ENCODE data around the gene ZNF620. TPM values are rescaled to one million over a fixed set of nuclear protein-coding genes. Genes with fewer than 3 reads are reported as not detected.
"Not testable (repeated sequence)": the region's sequence is repeated elsewhere in the genome, so short reads cannot be mapped to it uniquely, and the experiment has no call there.

The ZNF620 gene
- 8.6 TPM for polyA plus RNA-seq (2013, experiment 1 of 2)
- polyA plus RNA-seq (2013, experiment 2 of 2), result 8.9 TPM

DNA sequence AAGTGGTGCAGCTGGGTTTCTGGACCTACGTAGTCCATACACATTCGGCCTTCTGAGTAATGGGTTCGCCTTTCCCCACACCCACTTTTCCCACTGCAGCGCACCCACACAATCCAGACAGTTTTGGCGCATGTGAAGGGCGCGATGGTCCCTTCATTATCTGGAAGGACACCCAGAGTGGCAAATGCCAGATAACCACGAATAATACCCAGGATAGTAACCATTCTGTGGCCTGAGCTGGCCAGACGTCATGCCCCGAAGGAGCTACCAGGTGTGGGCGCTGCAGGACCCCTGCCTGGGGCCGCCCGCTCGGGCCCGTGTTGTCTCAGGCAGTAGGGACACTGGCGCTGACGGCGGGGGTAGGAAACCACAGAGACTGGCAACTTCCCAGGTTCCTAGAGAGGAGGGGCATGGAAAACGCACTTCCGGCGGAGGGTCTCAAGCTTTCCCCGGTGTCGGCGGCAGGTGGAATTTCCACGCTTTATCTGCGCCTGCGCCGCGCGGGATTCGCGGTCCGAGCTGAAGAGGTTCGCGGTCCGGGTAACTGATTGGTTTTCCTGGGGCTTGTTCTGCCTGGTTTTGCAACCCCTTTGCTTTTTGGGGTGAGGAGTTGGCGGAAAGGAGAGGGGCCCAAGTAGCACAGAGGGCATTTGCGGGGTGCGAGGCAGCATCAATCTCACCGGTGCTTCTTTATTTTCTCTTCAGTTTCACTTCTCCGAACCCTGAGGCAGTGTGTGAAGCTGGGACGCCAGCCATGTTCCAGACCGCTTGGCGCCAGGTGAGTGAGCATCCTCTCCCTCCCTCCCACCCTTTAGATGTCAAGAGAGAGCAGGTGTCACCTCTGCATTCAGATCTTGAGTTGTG is at the start of gene ZNF620:
ZNF620 (plus strand) TSS at position 441 of the 864 bp plus-strand sequence; CDS start at position 755, 314 bp downstream.
- H3K18ac ChIP-seq (ENCODE audit: low read length), result peak within 1 kb of the TSS; percentile 72
- H4K8ac ChIP-seq (ENCODE audit: low read depth, low read length), result no peak within 1 kb of the TSS
- H2BK120ac ChIP-seq (ENCODE audit: low read depth, low read length), result no peak within 1 kb of the TSS
- H3K4me1 ChIP-seq (ENCODE audit: control insufficient read depth, low read depth, low read length), result no peaks in the 10 kb centered on the region
- WGBS (ENCODE audit: extremely low coverage, insufficient coverage, low lambda C conversion rate), result no CpG with 5 or more reads among the region's 44 CpGs
- peak within 1 kb of the TSS; percentile 93 for H3K4me3 ChIP-seq (ENCODE audit: low read length)
- peak within 1 kb of the TSS; percentile 45 for H3K27ac ChIP-seq (ENCODE audit: low read depth, low read length)
- peak within 1 kb of the TSS; percentile 90 for H3K56ac ChIP-seq (ENCODE audit: low read length)
- H4K5ac ChIP-seq (ENCODE audit: low read length), result peak within 1 kb of the TSS; percentile 65
- H3K4ac ChIP-seq (ENCODE audit: low read depth, low read length), result peak within 1 kb of the TSS; percentile 60
- H3K79me2 ChIP-seq (ENCODE audit: control insufficient read depth, insufficient read depth, low read length), result no peaks in the 10 kb centered on the region
- H3K23ac ChIP-seq (ENCODE audit: low read length), result no peak within 1 kb of the TSS
- no peaks in the 10 kb centered on the region for H3K79me1 ChIP-seq (ENCODE audit: low read length)
- no peak within 1 kb of the TSS for H2BK5ac ChIP-seq (ENCODE audit: low read length)
- H2BK15ac ChIP-seq (replicated peaks; ENCODE audit: low read depth), result no peak within 1 kb of the TSS
- no peak within 1 kb of the TSS for H2AK5ac ChIP-seq (ENCODE audit: low read length)
- peak; percentile 95 for DNase-seq
- peak within 1 kb of the TSS; percentile 81 for H3K9ac ChIP-seq (ENCODE audit: low read length)
- peak within 1 kb of the TSS; percentile 86 for H3K4me2 ChIP-seq (ENCODE audit: low read length)
- no peaks in the 10 kb centered on the region for H3K27me3 ChIP-seq (ENCODE audit: insufficient read depth, low read length, poor library complexity)
- H3K36me3 ChIP-seq (ENCODE audit: control insufficient read depth, insufficient read depth, low read length), result no peaks in the 10 kb centered on the region

DNA sequence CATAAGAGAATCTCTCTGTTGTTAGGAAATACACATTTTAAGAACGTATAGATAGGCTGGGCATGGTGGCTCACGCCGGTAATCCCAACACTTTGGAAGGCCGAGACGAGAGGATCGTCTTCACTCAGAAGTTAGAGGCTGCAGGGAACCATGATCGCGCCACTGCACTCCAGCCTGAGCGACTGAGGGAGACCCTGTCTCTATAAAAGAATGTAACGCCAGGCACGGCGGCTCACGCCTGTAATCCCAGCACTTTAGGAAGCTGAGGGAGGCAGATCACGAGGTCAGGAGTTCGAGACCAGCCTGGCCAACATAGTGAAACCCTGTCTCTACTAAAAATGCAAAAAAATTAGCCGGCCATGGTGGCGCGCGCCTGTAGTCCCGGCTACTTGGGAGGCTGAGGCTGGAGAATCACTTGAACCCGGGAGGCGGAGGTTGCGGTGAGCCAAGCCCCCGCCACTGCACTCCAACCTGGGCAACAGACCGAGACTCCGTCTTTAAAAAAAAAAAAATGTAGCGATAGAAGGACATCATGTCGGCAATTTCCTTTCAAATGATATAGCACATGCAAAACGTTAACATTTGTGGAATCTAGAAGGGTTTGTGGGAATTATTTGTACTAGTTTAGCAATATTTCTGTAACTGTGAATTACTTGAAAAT is 49.4 kb upstream of the ZNF620 start:
- no peaks in the 10 kb centered on the region for H3K4me1 ChIP-seq (ENCODE audit: control insufficient read depth, low read depth, low read length)
- peaks cover 8% of the 10 kb centered on the region for H3K36me3 ChIP-seq (ENCODE audit: control insufficient read depth, insufficient read depth, low read length)
- H2BK15ac ChIP-seq (replicated peaks; ENCODE audit: low read depth), result no peak overlapping the region
- H3K18ac ChIP-seq (ENCODE audit: low read length), result no peak overlapping the region
- peaks cover 23% of the 10 kb centered on the region for H3K79me2 ChIP-seq (ENCODE audit: control insufficient read depth, insufficient read depth, low read length)
- H4K5ac ChIP-seq (ENCODE audit: low read length), result no peak overlapping the region
- no peak overlapping the region for H3K4ac ChIP-seq (ENCODE audit: low read depth, low read length)
- H3K27ac ChIP-seq (ENCODE audit: low read depth, low read length), result no peak overlapping the region
- no peaks in the 10 kb centered on the region for H3K27me3 ChIP-seq (ENCODE audit: insufficient read depth, low read length, poor library complexity)
- no peak overlapping the region for H2BK120ac ChIP-seq (ENCODE audit: low read depth, low read length)
- H2BK5ac ChIP-seq (ENCODE audit: low read length), result no peak overlapping the region
- no peak overlapping the region for H3K23ac ChIP-seq (ENCODE audit: low read length)
- no peak overlapping the region for H2AK5ac ChIP-seq (ENCODE audit: low read length)
- H3K56ac ChIP-seq (ENCODE audit: low read length), result peak overlapping the region; percentile 81
- peak overlapping the region; percentile 22 for H3K4me2 ChIP-seq (ENCODE audit: low read length)
- H3K79me1 ChIP-seq (ENCODE audit: low read length), result peaks cover 4% of the 10 kb centered on the region
- peak overlapping the region; percentile 81 for H3K4me3 ChIP-seq (ENCODE audit: low read length)
- H4K8ac ChIP-seq (ENCODE audit: low read depth, low read length), result no peak overlapping the region
- peak overlapping the region; percentile 86 for H3K9ac ChIP-seq (ENCODE audit: low read length)
- no peak for DNase-seq
- WGBS (ENCODE audit: extremely low coverage, insufficient coverage, low lambda C conversion rate), result no CpG with 5 or more reads among the region's 29 CpGs

DNA sequence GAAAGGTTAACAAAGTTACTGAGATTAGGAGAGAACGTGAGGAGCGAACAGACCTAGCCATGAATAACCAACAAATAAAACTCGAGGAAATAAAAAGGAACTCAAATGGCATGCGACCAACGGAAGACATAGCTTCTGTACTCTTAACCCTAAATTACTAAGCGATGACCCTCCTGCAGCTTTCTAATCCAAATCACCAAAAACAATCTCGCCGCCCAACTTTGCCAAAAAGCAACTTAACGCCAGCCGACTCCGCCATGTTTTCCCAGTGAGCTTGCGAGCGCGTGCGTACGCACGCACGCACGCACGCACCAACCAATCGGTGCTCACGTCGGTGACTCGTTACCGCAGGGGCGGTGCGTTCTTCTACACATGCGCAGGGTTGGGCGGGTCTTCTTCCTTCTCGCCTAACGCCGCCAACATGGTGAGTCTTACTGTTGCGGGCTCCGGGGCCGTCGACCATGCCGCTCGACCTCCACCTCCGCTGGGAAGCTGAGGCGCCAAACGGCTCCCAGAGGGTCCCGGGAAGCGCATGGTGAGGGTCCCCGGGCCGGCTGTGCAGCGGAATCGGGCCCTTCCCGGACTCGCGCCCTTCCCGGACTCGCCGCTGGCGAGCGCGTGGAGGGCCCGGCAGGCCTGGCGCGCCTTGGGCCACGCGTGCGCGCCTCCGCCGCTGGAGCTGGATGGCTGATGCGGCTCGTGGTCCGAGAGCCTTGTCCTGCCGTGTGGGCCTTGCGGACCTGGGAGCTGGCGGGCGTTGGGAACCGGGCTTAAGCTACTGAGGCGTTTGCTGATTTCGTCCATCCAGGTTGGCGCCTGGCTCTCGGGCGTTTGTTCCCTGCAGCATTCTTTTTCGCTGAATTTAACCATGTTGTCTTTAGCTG is 48.7 kb upstream of the ZNF620 start, which contains the start of gene RPL14:
RPL14 (plus strand) TSS at position 400 of the 884 bp plus-strand sequence; CDS start at position 533, 133 bp downstream.
- Histone ChIP-seq H3K23ac (ENCODE audit: low read length) (peak within 1 kb of the TSS; percentile 82), H3K79me1 (ENCODE audit: low read length) (peaks cover 4% of the 10 kb centered on the region), H2BK5ac (ENCODE audit: low read length) (peak within 1 kb of the TSS; percentile 14), H3K18ac (ENCODE audit: low read length) (peak within 1 kb of the TSS; percentile 88), H3K27ac (ENCODE audit: low read depth, low read length) (no peak within 1 kb of the TSS), H3K4me1 (ENCODE audit: control insufficient read depth, low read depth, low read length) (no peaks in the 10 kb centered on the region), H3K9ac (ENCODE audit: low read length) (peak within 1 kb of the TSS; percentile 97), H3K4me3 (ENCODE audit: low read length) (peak within 1 kb of the TSS; percentile 94), H3K4ac (ENCODE audit: low read depth, low read length) (peak within 1 kb of the TSS; percentile 82), H4K5ac (ENCODE audit: low read length) (peak within 1 kb of the TSS; percentile 61), H4K8ac (ENCODE audit: low read depth, low read length) (peak within 1 kb of the TSS; percentile 94), H3K36me3 (ENCODE audit: control insufficient read depth, insufficient read depth, low read length) (peaks cover 8% of the 10 kb centered on the region), H3K79me2 (ENCODE audit: control insufficient read depth, insufficient read depth, low read length) (peaks cover 23% of the 10 kb centered on the region), H2BK15ac (replicated peaks; ENCODE audit: low read depth) (no peak within 1 kb of the TSS), H2AK5ac (ENCODE audit: low read length) (no peak within 1 kb of the TSS), H2BK120ac (ENCODE audit: low read depth, low read length) (no peak within 1 kb of the TSS), H3K27me3 (ENCODE audit: insufficient read depth, low read length, poor library complexity) (no peaks in the 10 kb centered on the region), H3K56ac (ENCODE audit: low read length) (peak within 1 kb of the TSS; percentile 99), H3K4me2 (ENCODE audit: low read length) (peak within 1 kb of the TSS; percentile 59)
- peak; percentile 97 for DNase-seq
- no CpG with 5 or more reads among the region's 79 CpGs for WGBS (ENCODE audit: extremely low coverage, insufficient coverage, low lambda C conversion rate)

DNA sequence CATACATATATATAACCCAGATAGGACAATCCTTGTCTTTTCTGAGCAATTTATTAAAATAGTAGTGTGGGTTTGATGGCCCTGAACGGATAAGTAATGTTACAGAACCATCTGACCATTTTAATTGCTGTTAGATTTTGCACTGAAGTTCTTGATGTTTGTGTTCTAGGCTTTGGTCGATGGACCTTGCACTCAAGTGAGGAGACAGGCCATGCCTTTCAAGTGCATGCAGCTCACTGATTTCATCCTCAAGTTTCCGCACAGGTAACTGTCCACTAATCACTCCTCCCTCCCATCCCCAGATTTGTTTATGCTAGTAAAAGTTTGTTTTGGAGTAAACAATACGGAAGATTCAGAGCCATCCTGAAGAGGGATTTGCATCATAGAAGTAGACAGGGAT is 47.4 kb upstream of the ZNF620 start:
- Histone ChIP-seq H3K79me1 (ENCODE audit: low read length) (peaks cover 4% of the 10 kb centered on the region), H3K4me3 (ENCODE audit: low read length) (peak overlapping the region; percentile 94), H3K9ac (ENCODE audit: low read length) (peak overlapping the region; percentile 97), H4K8ac (ENCODE audit: low read depth, low read length) (no peak overlapping the region), H3K79me2 (ENCODE audit: control insufficient read depth, insufficient read depth, low read length) (peaks cover 23% of the 10 kb centered on the region), H3K36me3 (ENCODE audit: control insufficient read depth, insufficient read depth, low read length) (peaks cover 8% of the 10 kb centered on the region), H2BK5ac (ENCODE audit: low read length) (no peak overlapping the region), H3K4ac (ENCODE audit: low read depth, low read length) (no peak overlapping the region), H2BK120ac (ENCODE audit: low read depth, low read length) (no peak overlapping the region), H3K56ac (ENCODE audit: low read length) (peak overlapping the region; percentile 54), H3K27ac (ENCODE audit: low read depth, low read length) (no peak overlapping the region), H2AK5ac (ENCODE audit: low read length) (no peak overlapping the region), H3K4me2 (ENCODE audit: low read length) (peak overlapping the region; percentile 59), H3K18ac (ENCODE audit: low read length) (no peak overlapping the region), H4K5ac (ENCODE audit: low read length) (no peak overlapping the region), H3K27me3 (ENCODE audit: insufficient read depth, low read length, poor library complexity) (no peaks in the 10 kb centered on the region), H3K4me1 (ENCODE audit: control insufficient read depth, low read depth, low read length) (no peaks in the 10 kb centered on the region), H3K23ac (ENCODE audit: low read length) (no peak overlapping the region), H2BK15ac (replicated peaks; ENCODE audit: low read depth) (no peak overlapping the region)
- WGBS (ENCODE audit: extremely low coverage, insufficient coverage, low lambda C conversion rate), result no CpG with 5 or more reads among the region's 4 CpGs
- no peak for DNase-seq

DNA sequence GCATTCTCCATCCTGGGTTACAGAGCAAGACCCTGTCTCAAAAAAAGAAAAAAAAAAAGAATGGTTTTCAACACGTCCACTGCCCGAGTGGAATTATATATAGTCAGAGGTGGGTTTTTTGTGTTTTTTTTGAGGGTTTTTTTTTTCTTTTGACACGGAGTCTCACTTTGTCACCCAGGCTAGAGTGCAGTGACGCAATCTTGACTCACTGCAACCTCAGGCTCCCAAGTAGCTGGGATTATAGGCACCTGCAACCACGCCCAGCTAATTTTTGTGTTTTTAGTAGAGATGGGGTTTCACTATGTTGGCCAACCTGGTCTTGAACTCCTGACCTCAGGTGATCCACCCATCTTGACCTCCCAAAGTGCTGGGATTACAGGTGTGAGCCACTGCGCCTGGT is 45.4 kb upstream of the ZNF620 start:
- H3K79me2 ChIP-seq (ENCODE audit: control insufficient read depth, insufficient read depth, low read length), result peaks cover 23% of the 10 kb centered on the region
- WGBS (ENCODE audit: extremely low coverage, insufficient coverage, low lambda C conversion rate), result no CpG with 5 or more reads among the region's 6 CpGs
- H3K27me3 ChIP-seq (ENCODE audit: insufficient read depth, low read length, poor library complexity); H2BK5ac ChIP-seq (ENCODE audit: low read length); H3K9ac ChIP-seq (ENCODE audit: low read length); H3K23ac ChIP-seq (ENCODE audit: low read length); H3K27ac ChIP-seq (ENCODE audit: low read depth, low read length); H3K79me1 ChIP-seq (ENCODE audit: low read length); H3K36me3 ChIP-seq (ENCODE audit: control insufficient read depth, insufficient read depth, low read length); H3K4me2 ChIP-seq (ENCODE audit: low read length); H3K4me1 ChIP-seq (ENCODE audit: control insufficient read depth, low read depth, low read length); H2BK120ac ChIP-seq (ENCODE audit: low read depth, low read length); H3K56ac ChIP-seq (ENCODE audit: low read length); H3K4ac ChIP-seq (ENCODE audit: low read depth, low read length); H4K8ac ChIP-seq (ENCODE audit: low read depth, low read length); H4K5ac ChIP-seq (ENCODE audit: low read length); H2BK15ac ChIP-seq (replicated peaks; ENCODE audit: low read depth); H3K4me3 ChIP-seq (ENCODE audit: low read length); DNase-seq; H2AK5ac ChIP-seq (ENCODE audit: low read length); H3K18ac ChIP-seq (ENCODE audit: low read length): not testable (repeated sequence)

Data from mesendoderm (in vitro differentiated cells).